T-helper 1 cell treated with Interleukin-12 subunit alpha and Interleukin-12 subunit beta and Interleukin-4 antibody, amounts not matched to agents 30 μg/mL and 1 μg/mL, for 36 hours (primary cell): ENCODE results near the gene MTR.
"Not testable (repeated sequence)": the region's sequence is repeated elsewhere in the genome, so short reads cannot be mapped to it uniquely, and the experiment has no call there.

Experiments
- H3K27ac Mint-ChIP-seq: one replicate; pipeline ENCODE4 v1.8.0; 2021; ENCODE audit warnings: mild to moderate bottlenecking, mixed read lengths
- H3K27me3 Mint-ChIP-seq: one replicate; pipeline ENCODE4 v1.8.0; 2021; ENCODE audit warnings: low read depth, mixed read lengths
- H3K36me3 Mint-ChIP-seq: one replicate; pipeline ENCODE4 v1.8.0; 2021; ENCODE audit warnings: low read depth, mixed read lengths
- H3K4me1 Mint-ChIP-seq: one replicate; pipeline ENCODE4 v1.8.0; 2021; ENCODE audit warnings: low read depth, mixed read lengths
- H3K4me3 Mint-ChIP-seq: one replicate; pipeline ENCODE4 v1.8.0; 2021; ENCODE audit warnings: mild to moderate bottlenecking, moderate library complexity, mixed read lengths
- H3K9me3 Mint-ChIP-seq: one replicate; pipeline ENCODE4 v1.8.0; 2021; ENCODE audit warnings: mixed read lengths

The MTR gene

DNA sequence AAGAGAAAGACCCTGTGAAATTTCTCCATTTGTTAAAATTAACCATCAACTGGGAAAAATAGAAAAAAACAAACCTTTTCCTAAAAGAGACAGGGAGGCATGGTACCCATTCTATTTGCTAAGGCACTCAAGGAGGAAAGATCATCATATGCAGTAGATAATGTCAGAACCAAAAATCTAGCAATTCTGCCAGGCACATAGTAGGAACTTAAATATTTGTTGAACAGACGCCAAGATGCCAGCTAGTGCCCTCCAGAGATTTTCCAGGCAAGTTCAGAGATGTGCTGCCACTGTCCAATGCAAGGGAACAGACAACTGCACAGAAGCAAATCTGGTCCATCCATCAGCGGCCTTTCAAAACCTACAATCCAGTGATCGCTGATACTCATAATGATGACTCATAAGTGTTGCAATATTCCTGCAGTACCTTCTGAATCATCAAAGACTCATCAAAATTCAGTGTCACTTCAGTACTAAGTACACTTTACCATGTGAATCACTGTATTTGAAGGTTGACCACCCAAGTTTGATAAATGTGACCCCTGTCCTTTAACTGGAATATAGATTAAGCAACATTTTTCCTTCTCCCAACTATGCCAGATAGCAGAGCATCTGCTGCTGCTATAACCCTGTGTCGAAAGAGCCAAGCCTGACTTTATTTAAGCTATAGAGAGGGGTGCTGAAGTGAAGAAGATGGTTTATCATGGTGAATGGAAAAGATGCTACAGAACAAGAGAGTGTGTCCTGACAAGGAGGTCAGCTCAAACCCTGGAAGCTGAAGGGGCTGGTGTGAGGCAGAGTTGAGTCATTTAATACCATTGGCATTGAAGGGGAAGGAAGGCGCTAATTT lies 110.0 kb downstream of the MTR start:
- H3K27ac Mint-ChIP-seq: no peak overlapping the region
- no peaks in the 10 kb centered on the region for H3K9me3 Mint-ChIP-seq
- peaks cover 17% of the 10 kb centered on the region for H3K36me3 Mint-ChIP-seq
- no peaks in the 10 kb centered on the region for H3K4me1 Mint-ChIP-seq
- no peaks in the 10 kb centered on the region for H3K27me3 Mint-ChIP-seq
- no peak overlapping the region for H3K4me3 Mint-ChIP-seq

DNA sequence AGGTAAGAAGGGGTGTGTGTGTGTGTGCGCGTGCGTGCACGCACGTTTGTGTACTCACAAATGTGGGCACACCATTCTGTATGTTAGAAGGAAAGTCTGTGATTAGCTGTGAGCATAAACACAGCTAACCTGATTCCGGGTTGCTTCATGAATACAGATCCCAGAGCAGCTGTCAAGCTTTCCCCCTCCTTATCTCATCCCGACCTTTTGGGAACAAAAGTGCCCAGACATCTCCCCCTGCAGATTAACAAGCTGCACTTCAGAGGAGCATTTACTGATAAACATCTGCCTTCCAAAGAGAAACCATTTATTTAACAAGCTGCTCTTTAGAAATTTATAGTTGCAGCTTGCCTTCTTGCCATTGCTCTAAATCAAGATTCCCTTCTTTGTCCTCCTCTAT lies 112.1 kb downstream of the MTR start:
- Mint-ChIP-seq H3K4me1 (no peaks in the 10 kb centered on the region), H3K4me3 (no peak overlapping the region), H3K9me3 (no peaks in the 10 kb centered on the region), H3K27ac (no peak overlapping the region), H3K36me3 (peaks cover 6% of the 10 kb centered on the region), H3K27me3 (no peaks in the 10 kb centered on the region)

DNA sequence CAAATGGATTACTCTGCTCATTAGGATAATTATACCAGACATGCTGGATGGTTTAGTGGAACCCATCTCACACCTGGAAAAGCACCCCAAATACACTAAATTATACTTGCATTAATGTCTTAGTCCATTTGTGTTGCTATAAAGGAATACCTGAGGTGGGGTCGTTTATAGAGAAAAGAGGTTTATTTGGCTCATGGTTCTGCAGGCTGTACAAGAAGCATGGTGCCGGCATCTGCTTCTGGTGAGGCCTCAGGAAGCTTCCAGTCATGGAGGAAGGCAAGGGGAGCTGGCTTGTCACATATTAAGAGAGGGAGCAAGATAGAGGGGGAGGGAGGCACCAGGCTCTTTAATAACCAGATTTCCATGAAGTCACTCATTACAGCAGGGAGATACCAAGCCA lies 113.6 kb downstream of the MTR start:
- H3K9me3 Mint-ChIP-seq: no peaks in the 10 kb centered on the region
- H3K27ac Mint-ChIP-seq: no peak overlapping the region
- H3K27me3 Mint-ChIP-seq: no peaks in the 10 kb centered on the region

DNA sequence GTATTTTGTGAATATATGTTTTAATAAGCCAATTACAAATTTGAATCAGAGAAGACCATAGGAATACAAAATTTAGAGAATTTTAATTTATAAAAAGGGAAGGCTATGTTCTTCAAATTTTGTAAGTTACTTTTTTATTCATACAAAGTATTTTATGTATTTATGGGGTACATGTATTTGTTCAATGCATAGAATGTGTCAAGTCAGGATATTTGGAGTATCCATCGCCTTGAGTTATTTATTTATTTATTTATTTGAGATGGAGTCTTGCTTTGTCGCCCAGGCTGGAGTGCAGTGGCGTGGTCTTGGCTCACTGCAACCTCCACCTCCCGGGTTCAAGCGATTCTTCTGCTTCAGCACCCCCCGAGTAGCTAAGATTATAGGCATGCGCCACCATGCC lies 116.0 kb downstream of the MTR start:
- not testable (repeated sequence) for H3K4me1 Mint-ChIP-seq, H3K27ac Mint-ChIP-seq, H3K9me3 Mint-ChIP-seq, H3K27me3 Mint-ChIP-seq, H3K4me3 Mint-ChIP-seq, H3K36me3 Mint-ChIP-seq

More for the DNA sequence above, 113.6 kb downstream of the MTR start:
- H3K4me3 Mint-ChIP-seq: no peak overlapping the region
- no peaks in the 10 kb centered on the region for H3K4me1 Mint-ChIP-seq
- no peaks in the 10 kb centered on the region for H3K36me3 Mint-ChIP-seq

DNA sequence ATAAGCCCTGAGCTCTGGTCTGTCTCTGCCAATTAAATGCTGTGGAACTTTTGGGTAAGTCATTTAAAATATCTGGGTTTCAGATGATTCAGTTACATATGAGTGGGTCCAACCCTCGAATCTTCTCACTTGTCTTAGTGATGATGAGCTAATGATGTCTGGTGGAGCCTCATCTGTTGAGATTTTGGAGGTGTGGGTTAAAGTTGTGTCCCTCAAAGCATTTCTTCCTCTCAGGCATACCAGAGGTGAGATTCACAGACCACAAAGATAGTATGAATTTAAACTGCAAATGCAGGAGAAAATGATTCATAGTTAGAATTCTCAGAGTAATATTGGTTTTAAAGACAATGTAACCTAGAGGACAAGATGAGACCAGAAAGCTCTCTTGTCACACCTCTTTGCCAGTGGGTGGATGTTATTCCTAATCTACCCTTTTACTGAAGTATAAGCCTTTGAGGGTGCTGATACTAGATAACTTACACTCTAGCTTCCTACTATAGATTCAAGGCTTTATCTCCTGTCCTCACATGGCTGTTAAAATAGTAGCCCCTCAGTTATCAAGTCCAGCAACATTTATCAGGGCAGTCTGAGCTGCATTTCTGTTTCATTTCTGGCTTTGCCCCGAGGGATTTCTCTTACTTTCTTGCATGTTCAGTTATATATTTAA lies 118.4 kb downstream of the MTR start:
- Mint-ChIP-seq H3K9me3 (peaks cover 16% of the 10 kb centered on the region), H3K4me1 (no peaks in the 10 kb centered on the region), H3K36me3 (peaks cover 3% of the 10 kb centered on the region), H3K4me3 (no peak overlapping the region), H3K27ac (no peak overlapping the region), H3K27me3 (no peaks in the 10 kb centered on the region)

DNA sequence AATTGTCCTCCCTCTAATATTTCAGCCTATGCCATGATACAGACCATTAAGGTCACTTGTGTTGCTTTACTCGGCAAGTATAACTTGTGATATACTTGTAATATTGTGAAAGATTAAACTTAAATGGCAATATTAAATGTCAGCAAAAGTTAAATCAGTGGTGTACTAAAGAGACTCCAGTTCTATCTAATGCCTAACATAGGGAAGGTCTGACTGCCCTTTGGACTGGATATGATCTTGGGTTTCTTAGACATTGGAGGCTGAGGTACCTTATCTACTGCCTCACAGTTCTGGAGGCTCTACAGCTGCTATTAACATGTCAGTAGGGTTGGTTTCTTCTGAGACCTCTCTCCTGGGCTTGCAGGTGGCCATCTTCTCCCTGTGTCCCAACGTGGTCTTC lies 119.3 kb downstream of the MTR start:
- Mint-ChIP-seq H3K27me3 (no peaks in the 10 kb centered on the region), H3K4me3 (no peak overlapping the region), H3K9me3 (peaks cover 16% of the 10 kb centered on the region), H3K4me1 (no peaks in the 10 kb centered on the region), H3K27ac (no peak overlapping the region), H3K36me3 (peaks cover 3% of the 10 kb centered on the region)

DNA sequence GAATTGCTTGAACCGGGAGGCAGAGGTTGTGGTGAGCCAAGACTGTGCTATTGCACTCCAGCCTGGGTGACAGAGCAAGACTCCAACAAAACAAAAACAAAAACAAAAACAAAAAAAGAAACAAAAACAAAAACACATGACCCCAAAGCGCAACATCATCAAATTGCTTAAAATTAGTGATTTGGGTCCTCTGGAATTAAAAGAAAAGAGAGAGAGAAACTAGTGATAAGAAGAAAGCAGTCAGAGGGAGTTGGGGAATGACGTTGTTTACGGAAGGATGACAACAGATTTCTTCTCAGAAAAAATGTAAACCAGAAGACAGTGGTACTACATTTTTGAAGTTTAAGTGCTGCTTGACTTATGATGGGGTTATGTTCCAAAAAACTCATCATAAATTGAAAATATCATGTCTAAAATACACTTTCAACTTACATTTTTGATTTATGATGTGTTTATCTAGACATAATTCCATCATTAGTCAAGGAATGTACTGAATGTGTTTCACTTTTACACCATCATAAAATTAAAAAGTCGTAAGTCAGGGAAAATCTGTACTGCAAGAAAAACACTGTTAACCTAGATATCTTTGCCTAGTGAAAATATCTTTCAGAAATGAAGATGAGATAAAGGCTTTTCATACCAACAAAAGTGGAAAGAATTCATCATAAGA lies 121.2 kb downstream of the MTR start:
- peaks cover 3% of the 10 kb centered on the region for H3K36me3 Mint-ChIP-seq
- H3K27me3 Mint-ChIP-seq: no peaks in the 10 kb centered on the region
- H3K9me3 Mint-ChIP-seq: peaks cover 16% of the 10 kb centered on the region
- H3K4me1 Mint-ChIP-seq: no peaks in the 10 kb centered on the region
- H3K27ac Mint-ChIP-seq: no peak overlapping the region
- no peak overlapping the region for H3K4me3 Mint-ChIP-seq

DNA sequence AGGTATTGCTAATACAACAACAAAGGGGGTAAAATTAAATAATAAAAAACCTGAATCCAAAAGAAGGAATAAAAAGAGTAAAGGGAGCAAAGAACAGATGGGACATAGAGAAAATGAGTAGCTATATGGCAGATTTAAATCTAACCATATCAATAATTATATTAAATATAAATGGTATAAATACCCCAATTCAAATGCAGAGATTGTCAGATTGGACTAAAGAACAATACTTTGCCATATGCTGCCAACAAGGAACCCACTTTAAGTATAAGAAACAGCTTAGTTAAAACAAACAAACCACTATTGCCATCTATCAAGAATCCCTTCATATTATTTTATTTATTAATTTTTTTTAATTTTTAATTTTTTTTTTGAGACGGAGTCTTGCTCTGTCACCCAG lies 122.4 kb downstream of the MTR start:
- Mint-ChIP-seq H3K9me3 (peaks cover 16% of the 10 kb centered on the region), H3K27me3 (no peaks in the 10 kb centered on the region), H3K27ac (no peak overlapping the region), H3K36me3 (peaks cover 3% of the 10 kb centered on the region), H3K4me1 (no peaks in the 10 kb centered on the region), H3K4me3 (no peak overlapping the region)

DNA sequence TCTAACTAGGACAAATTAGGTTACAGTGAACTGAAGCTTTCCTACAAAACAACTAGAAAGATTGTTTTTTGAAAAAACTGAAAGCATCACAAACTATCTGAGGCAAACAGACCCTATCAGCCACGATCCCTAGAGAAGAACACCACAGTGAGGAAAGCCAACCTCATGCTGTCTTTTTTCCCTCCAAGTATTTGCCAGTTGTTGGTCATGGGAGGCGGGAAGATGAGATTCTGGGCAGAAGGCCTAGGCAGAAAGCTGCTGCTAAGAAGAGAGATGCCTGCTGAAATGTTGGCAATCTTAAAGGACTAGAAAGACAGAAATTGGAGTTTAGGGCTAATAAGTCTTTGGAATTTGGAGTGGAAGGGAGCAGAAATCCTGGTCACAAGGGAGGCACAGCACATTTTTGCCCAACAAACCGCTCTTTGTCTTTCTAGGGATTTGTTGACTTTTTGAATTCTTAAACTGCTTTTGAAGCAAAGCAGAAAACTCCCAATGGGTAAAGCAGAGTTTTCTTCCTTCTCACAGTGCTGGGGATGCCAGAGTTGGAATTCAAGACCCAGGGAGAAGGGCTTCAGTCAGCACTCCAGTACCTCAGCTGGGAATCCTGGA lies 125.3 kb downstream of the MTR start:
- H3K4me1 Mint-ChIP-seq: no peaks in the 10 kb centered on the region
- H3K4me3 Mint-ChIP-seq: no peak overlapping the region
- H3K27me3 Mint-ChIP-seq: no peaks in the 10 kb centered on the region
- H3K9me3 Mint-ChIP-seq: peaks cover 12% of the 10 kb centered on the region
- peaks cover 3% of the 10 kb centered on the region for H3K36me3 Mint-ChIP-seq
- H3K27ac Mint-ChIP-seq: no peak overlapping the region

DNA sequence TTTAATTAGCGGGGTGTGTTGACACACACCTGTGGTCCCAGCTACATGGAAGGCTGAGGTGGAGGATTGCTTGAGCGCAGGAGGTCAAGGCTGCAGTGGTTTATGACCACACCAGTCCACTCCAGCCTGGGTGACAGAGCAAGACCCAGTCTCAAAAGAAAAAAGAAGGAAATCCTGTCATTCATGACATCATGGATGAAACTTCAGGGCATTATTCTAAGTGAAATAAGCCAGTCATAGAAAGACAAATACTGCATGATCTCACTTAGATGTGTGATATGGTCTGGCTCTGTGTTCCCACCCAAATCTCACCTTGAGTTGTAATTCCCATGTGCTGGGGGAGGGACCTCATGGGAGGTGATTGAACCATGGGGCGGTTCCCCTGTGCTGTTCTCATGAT lies 126.5 kb downstream of the MTR start:
- no peak overlapping the region for H3K27ac Mint-ChIP-seq
- no peaks in the 10 kb centered on the region for H3K27me3 Mint-ChIP-seq
- peaks cover 3% of the 10 kb centered on the region for H3K36me3 Mint-ChIP-seq
- H3K9me3 Mint-ChIP-seq: peaks cover 7% of the 10 kb centered on the region
- H3K4me3 Mint-ChIP-seq: no peak overlapping the region
- no peaks in the 10 kb centered on the region for H3K4me1 Mint-ChIP-seq

DNA sequence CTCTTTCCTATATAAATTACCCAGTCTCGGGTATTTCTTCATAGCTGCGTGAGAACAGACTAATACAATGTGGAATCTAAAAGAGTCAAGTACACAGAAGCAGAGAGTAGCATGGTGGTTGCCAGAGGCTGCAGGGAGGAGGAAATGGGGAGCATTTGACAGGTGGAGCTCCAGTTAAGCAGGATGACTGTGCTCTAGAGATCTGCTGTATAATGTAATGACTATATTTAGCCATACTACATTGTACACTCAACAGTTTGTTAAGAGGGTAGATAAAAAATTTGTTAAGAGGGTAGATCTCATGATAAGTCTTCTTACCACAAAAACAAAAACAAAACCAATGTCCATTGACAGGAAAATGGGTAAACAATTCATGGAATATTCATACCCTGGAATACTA lies 127.1 kb downstream of the MTR start:
- H3K4me1 Mint-ChIP-seq: no peaks in the 10 kb centered on the region
- H3K4me3 Mint-ChIP-seq: no peak overlapping the region
- peaks cover 2% of the 10 kb centered on the region for H3K9me3 Mint-ChIP-seq
- no peaks in the 10 kb centered on the region for H3K27me3 Mint-ChIP-seq
- peaks cover 3% of the 10 kb centered on the region for H3K36me3 Mint-ChIP-seq
- no peak overlapping the region for H3K27ac Mint-ChIP-seq

DNA sequence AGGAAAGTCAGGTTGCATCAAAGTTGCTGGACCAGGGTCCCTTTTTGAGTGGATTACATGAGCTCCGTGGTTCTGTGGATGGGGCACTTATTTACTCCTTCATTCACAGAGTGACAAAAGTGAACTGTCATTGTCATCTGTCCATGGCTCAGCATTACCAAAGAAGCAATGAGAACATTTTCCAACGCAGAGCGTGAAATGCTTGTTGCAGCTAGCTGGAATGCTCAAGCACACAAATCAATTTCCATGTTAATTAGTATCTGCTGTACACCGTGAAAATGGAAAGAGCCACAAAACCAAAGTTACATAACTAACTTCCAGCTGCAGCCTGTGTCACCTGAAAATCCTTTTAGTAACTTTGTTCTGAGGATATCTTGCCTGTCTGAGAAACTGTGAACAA lies 130.3 kb downstream of the MTR start:
- Mint-ChIP-seq H3K4me3 (no peak overlapping the region), H3K27ac (no peak overlapping the region), H3K4me1 (no peaks in the 10 kb centered on the region), H3K9me3 (no peaks in the 10 kb centered on the region), H3K36me3 (no peaks in the 10 kb centered on the region), H3K27me3 (no peaks in the 10 kb centered on the region)

DNA sequence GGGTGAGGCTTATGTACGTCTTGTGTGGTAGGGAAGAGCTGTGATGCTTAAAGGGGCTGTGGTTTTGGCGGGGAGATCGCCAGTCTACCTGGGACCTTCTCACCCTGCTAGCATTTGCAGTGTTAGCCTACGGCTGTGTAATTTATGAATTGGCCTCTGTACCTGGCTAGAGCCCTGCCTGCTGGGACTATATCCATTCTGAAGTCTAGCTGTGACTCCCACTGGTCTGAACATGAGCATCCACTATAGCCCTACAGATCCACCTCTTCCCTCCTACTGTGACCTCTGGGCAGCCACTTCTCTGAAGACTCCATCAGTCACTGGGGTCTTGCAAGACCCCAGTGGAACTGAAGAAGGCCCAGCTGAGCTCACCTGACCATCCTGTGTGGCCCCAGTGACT lies 135.4 kb downstream of the MTR start:
- H3K9me3 Mint-ChIP-seq: no peaks in the 10 kb centered on the region
- H3K27ac Mint-ChIP-seq: no peak overlapping the region
- H3K4me3 Mint-ChIP-seq: no peak overlapping the region
- H3K27me3 Mint-ChIP-seq: no peaks in the 10 kb centered on the region
- H3K36me3 Mint-ChIP-seq: no peaks in the 10 kb centered on the region
- no peaks in the 10 kb centered on the region for H3K4me1 Mint-ChIP-seq

DNA sequence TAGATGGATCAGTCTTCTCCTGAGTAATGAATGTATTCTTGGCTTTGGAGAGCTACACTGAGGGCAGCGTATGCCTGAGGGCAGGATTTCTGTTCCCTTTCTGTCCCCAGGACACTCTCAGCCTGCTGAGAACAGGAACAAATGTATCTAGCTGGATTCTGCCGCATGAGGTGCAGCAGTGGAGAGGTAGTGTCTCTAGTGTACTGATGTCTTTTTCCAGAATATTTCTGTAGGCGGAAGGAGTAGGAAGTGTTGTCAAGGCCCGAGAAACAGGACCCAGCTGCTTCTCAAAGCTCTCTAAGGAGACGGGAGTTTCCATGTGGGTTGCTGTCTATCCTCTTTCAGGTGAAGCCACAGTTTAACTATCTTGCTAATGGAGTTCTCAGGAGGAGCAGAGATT lies 143.7 kb downstream of the MTR start:
- Mint-ChIP-seq H3K9me3 (no peaks in the 10 kb centered on the region), H3K27me3 (peaks cover 4% of the 10 kb centered on the region), H3K4me1 (no peaks in the 10 kb centered on the region), H3K4me3 (no peak overlapping the region), H3K36me3 (no peaks in the 10 kb centered on the region), H3K27ac (no peak overlapping the region)

DNA sequence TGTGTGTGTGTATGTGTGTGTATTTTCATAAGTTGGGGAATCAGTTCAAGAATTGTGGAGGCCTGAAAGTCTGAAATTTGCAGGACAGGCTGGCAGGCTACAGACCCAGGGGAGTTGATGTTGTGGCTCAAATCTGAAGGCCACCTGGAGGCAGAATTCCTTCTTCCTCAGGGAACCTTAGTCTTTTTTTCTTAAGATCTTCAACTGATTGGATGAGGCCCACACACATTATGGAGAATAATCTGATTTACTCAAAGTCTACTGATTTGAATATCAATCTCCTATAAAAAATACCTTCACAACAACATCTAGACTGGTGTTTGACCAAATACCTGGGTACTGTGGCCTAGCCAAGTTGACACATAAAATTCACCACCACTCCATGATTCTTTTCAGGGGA lies 147.3 kb downstream of the MTR start:
- Mint-ChIP-seq H3K4me1 (no peaks in the 10 kb centered on the region), H3K36me3 (no peaks in the 10 kb centered on the region), H3K4me3 (no peak overlapping the region), H3K9me3 (no peaks in the 10 kb centered on the region), H3K27ac (no peak overlapping the region), H3K27me3 (peaks cover 4% of the 10 kb centered on the region)
